OCI-LY7 (cell line): ENCODE measurements around the gene FLNA.

Experiments used
- CTCF ChIP-seq: fragments of 200-600 bp; sonication (generic); conservative IDR thresholded peaks from 2 replicates; pipeline ENCODE4 v1.5.1; 2014; ENCODE audit warnings: mild to moderate bottlenecking, antibody characterized with exemption, low read length, moderate library complexity, mixed read lengths
- EZH2phosphoT487 ChIP-seq: fragments of 200-600 bp; sonication (generic); IDR thresholded peaks from 2 replicates; pipeline ENCODE4 v1.6.1; 2018; ENCODE audit warnings: low read depth, borderline replicate concordance, mild to moderate bottlenecking, mixed run types, antibody characterized with exemption, low read length, moderate library complexity, mixed read lengths

- no peak for TF ChIP-seq CTCF
- TF ChIP-seq EZH2phosphoT487, result no peak
These were observed 37.5 kb upstream of the FLNA start for GRCh38 chrX:154411981-154412340.
